Calu3 (cell line): Measurements from ENCODE around the gene TMIGD3. TPM values are rescaled to one million over a fixed set of nuclear protein-coding genes. Genes with fewer than 3 reads are reported as not detected.

Experiments used
- BruUV-seq: library from RNA; stranded (reverse); fragments of 400-500 nt; replicated peaks from 2 replicates; lab custom pipeline; 2021; lab: Mats Ljungman, UMichigan
- CTCF ChIA-PET: fragments of 300-600 bp; sonication (Branson Sonifier 250); formaldehyde crosslinking; loops from one replicate; lab custom pipeline; 2022; ENCODE audit warnings: antibody characterized with exemption; lab: Charles Lee
- DNase-seq: peaks from one replicate; pipeline ENCODE4 v3.0.0; 2022
- H3K27ac Mint-ChIP-seq: one replicate; pipeline ENCODE4 v1.8.0; 2022; ENCODE audit warnings: mixed read lengths; ENCODE audit not compliant: unreplicated experiment
- H3K27me3 Mint-ChIP-seq: one replicate; pipeline ENCODE4 v1.8.0; 2022; ENCODE audit warnings: mixed read lengths; ENCODE audit not compliant: unreplicated experiment
- H3K36me3 Mint-ChIP-seq: one replicate; pipeline ENCODE4 v1.8.0; 2022; ENCODE audit warnings: mild to moderate bottlenecking, moderate library complexity, mixed read lengths; ENCODE audit not compliant: insufficient read depth, unreplicated experiment
- H3K4me1 Mint-ChIP-seq: one replicate; pipeline ENCODE4 v1.8.0; 2022; ENCODE audit warnings: mild to moderate bottlenecking, low read depth, mixed read lengths; ENCODE audit not compliant: unreplicated experiment
- H3K4me3 Mint-ChIP-seq: one replicate; pipeline ENCODE4 v1.8.0; 2022; ENCODE audit warnings: mild to moderate bottlenecking, low read depth, moderate library complexity, mixed read lengths; ENCODE audit not compliant: unreplicated experiment
- H3K9me3 Mint-ChIP-seq: one replicate; pipeline ENCODE4 v1.8.0; 2022; ENCODE audit warnings: low read depth, mixed read lengths; ENCODE audit not compliant: unreplicated experiment
- intact Hi-C: fragments of 100-400 bp; cut with micrococcal nuclease; formaldehyde crosslinking; loops from one replicate; pipeline ENCODE4 v1.10.0; 2022; ENCODE audit not compliant: unreplicated experiment
- total RNA-seq: library from RNA; stranded (reverse); gene quantifications from 2 replicates; pipeline ENCODE4 v1.2.3, GENCODE V29; 2022
- TF ChIP-seq, protein P1 (sequence below): fragments of 200-600 bp; IDR thresholded peaks from one replicate; pipeline ENCODE4 v1.8.0; 2022; ENCODE audit warnings: antibody characterized with exemption; ENCODE audit not compliant: unreplicated experiment

The TMIGD3 gene
- total RNA-seq, 1 experiment from 2014 or later = not detected

DNA sequence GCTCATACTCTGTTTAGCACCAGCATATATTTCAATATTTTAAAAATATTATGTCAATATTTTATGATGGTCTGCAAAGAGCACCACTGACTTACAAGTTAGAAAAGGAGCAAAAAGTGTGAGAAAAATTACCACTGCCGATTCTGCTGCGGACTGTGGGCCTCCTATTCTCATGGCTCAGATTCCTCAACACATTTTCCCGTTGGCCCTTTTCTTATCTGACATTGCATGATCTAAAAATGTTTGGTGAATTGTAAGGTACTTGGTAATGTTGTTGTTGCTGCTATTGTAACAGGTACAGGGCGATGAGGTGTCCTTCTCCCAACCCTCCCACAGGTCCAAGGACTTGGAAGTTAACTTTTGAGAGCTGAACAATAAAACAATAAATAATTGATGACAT is 28.9 kb downstream of the TMIGD3 start:
- DNase-seq = no peak
- Mint-ChIP-seq H3K9me3 (no peaks in the 10 kb centered on the region), H3K4me3 (no peak overlapping the region), H3K27me3 (no peaks in the 10 kb centered on the region), H3K27ac (no peak overlapping the region), H3K36me3 (peaks cover 6% of the 10 kb centered on the region), H3K4me1 (no peaks in the 10 kb centered on the region)
- TF ChIP-seq, protein P1, sequence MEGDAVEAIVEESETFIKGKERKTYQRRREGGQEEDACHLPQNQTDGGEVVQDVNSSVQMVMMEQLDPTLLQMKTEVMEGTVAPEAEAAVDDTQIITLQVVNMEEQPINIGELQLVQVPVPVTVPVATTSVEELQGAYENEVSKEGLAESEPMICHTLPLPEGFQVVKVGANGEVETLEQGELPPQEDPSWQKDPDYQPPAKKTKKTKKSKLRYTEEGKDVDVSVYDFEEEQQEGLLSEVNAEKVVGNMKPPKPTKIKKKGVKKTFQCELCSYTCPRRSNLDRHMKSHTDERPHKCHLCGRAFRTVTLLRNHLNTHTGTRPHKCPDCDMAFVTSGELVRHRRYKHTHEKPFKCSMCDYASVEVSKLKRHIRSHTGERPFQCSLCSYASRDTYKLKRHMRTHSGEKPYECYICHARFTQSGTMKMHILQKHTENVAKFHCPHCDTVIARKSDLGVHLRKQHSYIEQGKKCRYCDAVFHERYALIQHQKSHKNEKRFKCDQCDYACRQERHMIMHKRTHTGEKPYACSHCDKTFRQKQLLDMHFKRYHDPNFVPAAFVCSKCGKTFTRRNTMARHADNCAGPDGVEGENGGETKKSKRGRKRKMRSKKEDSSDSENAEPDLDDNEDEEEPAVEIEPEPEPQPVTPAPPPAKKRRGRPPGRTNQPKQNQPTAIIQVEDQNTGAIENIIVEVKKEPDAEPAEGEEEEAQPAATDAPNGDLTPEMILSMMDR = no peak
- intact Hi-C loops = no loop called here
- BruUV-seq = no TSS peak
- CTCF ChIA-PET = no interaction called here

DNA sequence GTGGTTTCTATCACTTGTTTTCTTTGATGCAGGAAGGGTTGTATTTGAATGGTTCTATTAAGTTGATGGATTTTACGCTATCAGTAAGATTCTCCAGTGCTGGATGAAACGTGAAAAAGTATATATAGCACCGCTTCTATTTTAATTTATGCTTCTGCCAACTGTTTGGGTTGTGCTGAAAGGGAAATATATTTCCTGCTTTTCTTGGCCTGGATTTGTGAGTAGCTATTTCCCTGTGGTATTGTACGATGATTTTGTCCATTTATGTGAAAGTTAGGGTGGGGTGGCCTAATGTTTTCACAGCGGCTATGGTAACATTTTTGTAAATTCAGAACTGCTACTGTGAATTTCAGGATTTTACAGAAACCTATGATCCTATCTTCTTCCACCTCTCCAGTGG is 29.3 kb downstream of the TMIGD3 start:
- H3K9me3 Mint-ChIP-seq = no peaks in the 10 kb centered on the region
- no peaks in the 10 kb centered on the region for H3K27me3 Mint-ChIP-seq
- no TSS peak for BruUV-seq
- H3K4me1 Mint-ChIP-seq = no peaks in the 10 kb centered on the region
- H3K36me3 Mint-ChIP-seq = peaks cover 6% of the 10 kb centered on the region
- H3K27ac Mint-ChIP-seq = no peak overlapping the region
- CTCF ChIA-PET = no interaction called here
- intact Hi-C loops = no loop called here
- TF ChIP-seq, protein P1 = no peak
- H3K4me3 Mint-ChIP-seq = no peak overlapping the region
- DNase-seq = no peak

DNA sequence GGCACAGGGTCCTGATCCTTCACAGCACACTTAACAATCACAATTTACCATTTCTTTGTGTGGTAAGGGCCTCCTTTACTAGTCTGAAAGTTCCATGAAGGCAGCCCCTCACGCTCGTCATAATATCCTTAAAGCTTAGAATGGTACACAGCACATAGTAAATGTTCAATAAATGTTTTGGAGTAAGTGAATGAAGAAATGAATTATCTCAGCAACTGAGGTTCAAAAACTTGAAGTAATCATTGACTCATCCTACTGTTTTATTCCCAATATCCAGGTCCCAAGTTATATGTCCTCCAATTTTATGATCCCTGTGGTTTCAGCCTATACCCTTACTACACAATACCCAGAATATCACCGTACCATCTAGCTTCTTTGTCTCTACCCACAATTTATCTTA is 31.9 kb downstream of the TMIGD3 start:
- no peak overlapping the region for H3K27ac Mint-ChIP-seq
- H3K36me3 Mint-ChIP-seq = peaks cover 6% of the 10 kb centered on the region
- BruUV-seq = no TSS peak
- H3K27me3 Mint-ChIP-seq = no peaks in the 10 kb centered on the region
- H3K4me1 Mint-ChIP-seq = no peaks in the 10 kb centered on the region
- no peaks in the 10 kb centered on the region for H3K9me3 Mint-ChIP-seq
- TF ChIP-seq, protein P1 = no peak
- CTCF ChIA-PET = interaction anchor here (0.5 kb wide), 1 partner anchor 313 kb away, joined by 3 read pairs; no protein-coding TSS in a partner anchor
- intact Hi-C loops = no loop called here
- no peak overlapping the region for H3K4me3 Mint-ChIP-seq
- DNase-seq = no peak

DNA sequence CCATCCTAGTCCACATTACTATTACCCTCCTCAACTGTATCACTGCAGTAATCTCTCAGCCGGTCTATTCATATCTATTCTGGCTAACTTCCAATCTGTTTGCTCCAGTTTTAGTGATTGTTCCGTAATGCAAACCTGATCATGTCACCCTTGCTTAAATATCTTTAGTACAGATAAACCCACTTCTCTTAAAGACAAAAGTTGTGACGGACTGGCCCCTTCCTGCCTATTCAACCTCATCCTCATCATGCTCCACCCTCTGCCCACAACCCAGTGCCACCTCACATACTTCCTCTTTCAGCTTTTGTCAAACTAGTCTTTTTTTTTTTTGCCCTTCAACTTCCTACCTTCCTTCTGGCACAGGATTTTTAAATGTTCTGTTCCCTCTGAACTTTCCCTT is 32.4 kb downstream of the TMIGD3 start:
- TF ChIP-seq, protein P1 = no peak
- CTCF ChIA-PET = no interaction called here
- no TSS peak for BruUV-seq
- Mint-ChIP-seq H3K27me3 (no peaks in the 10 kb centered on the region), H3K4me3 (no peak overlapping the region), H3K27ac (no peak overlapping the region), H3K9me3 (no peaks in the 10 kb centered on the region), H3K4me1 (no peaks in the 10 kb centered on the region), H3K36me3 (peaks cover 6% of the 10 kb centered on the region)
- DNase-seq = no peak
- intact Hi-C loops = no loop called here
